Measurements from ENCODE around the gene NUTM2A.
"Not testable (repeated sequence)": the region's sequence is repeated elsewhere in the genome, so short reads cannot be mapped to it uniquely, and the experiment has no call there.

Gene NUTM2A

GRCh38 chr10:87280749-87281392 is 55.6 kb downstream of the NUTM2A start:
- not testable (repeated sequence) for H3K27ac ChIP-seq

Measured in VCaP (cell line).